OCI-LY7 (cell line): ENCODE data around the gene INSL3. TPM values are rescaled to one million over a fixed set of nuclear protein-coding genes. Genes with fewer than 3 reads are reported as not detected.

Experiments used
- BruUV-seq: library from RNA; stranded (reverse); fragments of 400-500 nt; replicated peaks from 2 replicates; lab custom pipeline; 2021; lab: Mats Ljungman, UMichigan
- CTCF ChIA-PET: fragments of 300-600 bp; sonication (Branson Sonifier 250); formaldehyde crosslinking; loops from one replicate; lab custom pipeline; 2022; ENCODE audit warnings: antibody characterized with exemption; ENCODE audit not compliant: unreplicated experiment; lab: Charles Lee
- POLR2A ChIA-PET: fragments of 300-600 bp; sonication (Branson Sonifier 250); formaldehyde crosslinking; loops from one replicate; lab custom pipeline; 2022; ENCODE audit warnings: antibody characterized with exemption; lab: Charles Lee
- DNase-seq: peaks from one replicate; pipeline ENCODE4 v3.0.0-alpha.2; 2015; ENCODE audit warnings: low spot score
- H2AFZ ChIP-seq: fragments of 200-600 bp; sonication (generic), shearing (Covaris generic); 2 replicates; pipeline ENCODE4 v1.6.1; 2014; ENCODE audit warnings: mild to moderate bottlenecking, antibody characterized with exemption, low read length, moderate library complexity
- H3K27ac ChIP-seq: fragments of 200-600 bp; sonication (generic); 2 replicates; pipeline ENCODE4 v1.5.1; 2014; ENCODE audit warnings: mixed run types, low read depth, mild to moderate bottlenecking, moderate library complexity, low read length, inconsistent platforms; ENCODE audit not compliant: poor library complexity, severe bottlenecking
- H3K36me3 ChIP-seq: fragments of 200-600 bp; sonication (generic); 2 replicates; pipeline ENCODE4 v1.6.1; 2014; ENCODE audit warnings: mild to moderate bottlenecking, antibody characterized with exemption, low read length, moderate library complexity, mixed read lengths; ENCODE audit not compliant: insufficient read depth
- H3K4me1 ChIP-seq: fragments of 200-600 bp; sonication (generic); 2 replicates; pipeline ENCODE4 v1.5.1; 2014; ENCODE audit warnings: mild to moderate bottlenecking, low read length; ENCODE audit not compliant: insufficient read depth, poor library complexity, severe bottlenecking
- H3K4me2 ChIP-seq: fragments of 200-600 bp; sonication (generic); 2 replicates; pipeline ENCODE4 v1.6.1; 2014; ENCODE audit warnings: mild to moderate bottlenecking, low read length
- H3K4me3 ChIP-seq: fragments of 200-600 bp; sonication (generic); 2 replicates; pipeline ENCODE4 v1.5.1; 2014; ENCODE audit warnings: mild to moderate bottlenecking, low read depth, low read length; ENCODE audit not compliant: poor library complexity, severe bottlenecking
- H3K79me2 ChIP-seq: fragments of 200-600 bp; sonication (generic); 2 replicates; pipeline ENCODE4 v1.6.1; 2016; ENCODE audit warnings: low read depth, mild to moderate bottlenecking, low read length, moderate library complexity, mixed read lengths; ENCODE audit not compliant: insufficient read depth
- H3K9me2 ChIP-seq: fragments of 200-600 bp; sonication (generic); 2 replicates; pipeline ENCODE4 v1.6.1; 2016; ENCODE audit warnings: mild to moderate bottlenecking, low read length, mixed read lengths; ENCODE audit not compliant: insufficient read depth
- H3K9me3 ChIP-seq: fragments of 200-600 bp; sonication (generic); 2 replicates; pipeline ENCODE4 v1.6.1; 2014; ENCODE audit warnings: mild to moderate bottlenecking, mixed run types, low read length, mixed read lengths
- H4K20me1 ChIP-seq: fragments of 200-600 bp; sonication (generic); 2 replicates; pipeline ENCODE4 v1.6.1; 2014; ENCODE audit warnings: mild to moderate bottlenecking, antibody characterized with exemption, low read length, moderate library complexity, mixed read lengths; ENCODE audit not compliant: insufficient read depth
- CTCF ChIP-seq: fragments of 200-600 bp; sonication (generic); conservative IDR thresholded peaks from 2 replicates; pipeline ENCODE4 v1.5.1; 2014; ENCODE audit warnings: mild to moderate bottlenecking, antibody characterized with exemption, low read length, moderate library complexity, mixed read lengths
- EZH2phosphoT487 ChIP-seq: fragments of 200-600 bp; sonication (generic); IDR thresholded peaks from 2 replicates; pipeline ENCODE4 v1.6.1; 2018; ENCODE audit warnings: low read depth, borderline replicate concordance, mild to moderate bottlenecking, mixed run types, antibody characterized with exemption, low read length, moderate library complexity, mixed read lengths
- intact Hi-C: fragments of 100-400 bp; cut with micrococcal nuclease; formaldehyde crosslinking; loops from one replicate; pipeline ENCODE4 v1.10.0; 2022; ENCODE audit not compliant: unreplicated experiment
- total RNA-seq, 2 experiments: library from RNA; depleted of rRNA in 1 of 2; stranded (reverse); fragments of >200 nt in 1 of 2; shearing (Covaris generic) in 1 of 2; gene quantifications; 2 replicates each; pipeline ENCODE4 v1.2.3, GENCODE V29; 2014 to 2022

Gene INSL3
- total RNA-seq, 2 experiments from 2014 or later, result 0.25 to 0.38 TPM

GRCh38 chr19:17841810-17842662 lies 20.7 kb upstream of the INSL3 start:
- no peak overlapping the region for H3K4me2 ChIP-seq
- peak; percentile 79 for DNase-seq
- no peaks in the 10 kb centered on the region for H3K79me2 ChIP-seq
- ChIA-PET POLR2A (no interaction called here), CTCF (no interaction called here)
- peaks cover 3% of the 10 kb centered on the region for H3K4me1 ChIP-seq
- no peaks in the 10 kb centered on the region for H3K9me2 ChIP-seq
- TF ChIP-seq CTCF, result no peak
- H3K36me3 ChIP-seq, result peaks cover 19% of the 10 kb centered on the region
- BruUV-seq, result no TSS peak
- H3K27ac ChIP-seq, result no peak overlapping the region
- H4K20me1 ChIP-seq, result no peaks in the 10 kb centered on the region
- no peak overlapping the region for H2AFZ ChIP-seq
- H3K9me3 ChIP-seq, result no peaks in the 10 kb centered on the region
- no peak overlapping the region for H3K4me3 ChIP-seq
- intact Hi-C loops, result no loop called here

- Histone ChIP-seq H4K20me1 (no peaks in the 10 kb centered on the region), H3K4me1 (no peaks in the 10 kb centered on the region), H3K9me3 (no peaks in the 10 kb centered on the region), H3K36me3 (peaks cover 19% of the 10 kb centered on the region), H3K27ac (no peak overlapping the region), H3K4me3 (no peak overlapping the region), H2AFZ (no peak overlapping the region), H3K9me2 (no peaks in the 10 kb centered on the region), H3K79me2 (no peaks in the 10 kb centered on the region), H3K4me2 (no peak overlapping the region)
- TF ChIP-seq CTCF (no peak), EZH2phosphoT487 (no peak)
- BruUV-seq, result no TSS peak
- ChIA-PET CTCF (no interaction called here), POLR2A (no interaction called here)
- intact Hi-C loops, result no loop called here
- no peak for DNase-seq
These were observed 20.1 kb upstream of the INSL3 start for GRCh38 chr19:17841371-17841809.

GRCh38 chr19:17840019-17840418 lies 18.7 kb upstream of the INSL3 start:
- ChIA-PET CTCF (no interaction called here), POLR2A (no interaction called here)
- DNase-seq, result no peak
- Histone ChIP-seq H3K79me2 (no peaks in the 10 kb centered on the region), H3K9me2 (no peaks in the 10 kb centered on the region), H2AFZ (no peak overlapping the region), H3K36me3 (peaks cover 19% of the 10 kb centered on the region), H3K4me2 (no peak overlapping the region), H4K20me1 (no peaks in the 10 kb centered on the region), H3K9me3 (no peaks in the 10 kb centered on the region), H3K4me1 (no peaks in the 10 kb centered on the region), H3K27ac (no peak overlapping the region), H3K4me3 (no peak overlapping the region)
- intact Hi-C loops, result no loop called here
- TF ChIP-seq CTCF (no peak), EZH2phosphoT487 (no peak)
- no TSS peak for BruUV-seq
